GM18870 (cell line): ENCODE data around the gene CCDC8.
"Not testable (repeated sequence)": the region's sequence is repeated elsewhere in the genome, so short reads cannot be mapped to it uniquely, and the experiment has no call there.

Experiments used
- ATAC-seq: cut with Tn5 transposase; IDR thresholded peaks from one replicate; pipeline ENCODE4 v1.9.1; 2021; ENCODE audit warnings: moderate library complexity; ENCODE audit not compliant: unreplicated experiment

Gene CCDC8, protein sequence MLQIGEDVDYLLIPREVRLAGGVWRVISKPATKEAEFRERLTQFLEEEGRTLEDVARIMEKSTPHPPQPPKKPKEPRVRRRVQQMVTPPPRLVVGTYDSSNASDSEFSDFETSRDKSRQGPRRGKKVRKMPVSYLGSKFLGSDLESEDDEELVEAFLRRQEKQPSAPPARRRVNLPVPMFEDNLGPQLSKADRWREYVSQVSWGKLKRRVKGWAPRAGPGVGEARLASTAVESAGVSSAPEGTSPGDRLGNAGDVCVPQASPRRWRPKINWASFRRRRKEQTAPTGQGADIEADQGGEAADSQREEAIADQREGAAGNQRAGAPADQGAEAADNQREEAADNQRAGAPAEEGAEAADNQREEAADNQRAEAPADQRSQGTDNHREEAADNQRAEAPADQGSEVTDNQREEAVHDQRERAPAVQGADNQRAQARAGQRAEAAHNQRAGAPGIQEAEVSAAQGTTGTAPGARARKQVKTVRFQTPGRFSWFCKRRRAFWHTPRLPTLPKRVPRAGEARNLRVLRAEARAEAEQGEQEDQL

GRCh38 chr19:46413262-46414031, at the start of gene CCDC8:
TSS of gene CCDC8 (minus strand) at chr19:46413564. CDS start at chr19:46412810, 754 bp downstream.
- no peak for ATAC-seq

DNA sequence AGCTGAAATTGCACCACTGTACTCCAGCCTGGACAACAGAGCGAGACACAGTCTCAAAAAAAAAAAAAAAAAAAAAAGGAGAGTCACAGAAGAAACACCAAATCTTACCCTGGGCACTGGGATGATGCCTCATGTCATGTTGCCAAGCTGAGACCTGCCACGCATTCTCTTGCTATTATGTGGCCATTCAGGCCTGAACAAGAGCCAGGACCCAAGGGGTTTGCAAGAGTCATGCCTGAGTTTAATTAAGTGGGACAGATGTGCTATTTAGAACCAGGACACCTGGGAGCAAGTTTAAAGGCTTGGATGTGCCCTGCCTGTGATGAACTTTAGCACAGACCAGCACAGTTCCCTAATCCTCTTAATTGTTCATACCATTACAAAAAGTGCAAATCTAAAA, 48.2 kb upstream of the CCDC8 start:
- no peak for ATAC-seq

- no peak for ATAC-seq
These were observed 47.6 kb upstream of the CCDC8 start for GRCh38 chr19:46460981-46461380.

- no peak for ATAC-seq
These were observed 46.7 kb upstream of the CCDC8 start for GRCh38 chr19:46460055-46460454.

- ATAC-seq = no peak
These were observed 43.6 kb upstream of the CCDC8 start for GRCh38 chr19:46456930-46457329.

DNA sequence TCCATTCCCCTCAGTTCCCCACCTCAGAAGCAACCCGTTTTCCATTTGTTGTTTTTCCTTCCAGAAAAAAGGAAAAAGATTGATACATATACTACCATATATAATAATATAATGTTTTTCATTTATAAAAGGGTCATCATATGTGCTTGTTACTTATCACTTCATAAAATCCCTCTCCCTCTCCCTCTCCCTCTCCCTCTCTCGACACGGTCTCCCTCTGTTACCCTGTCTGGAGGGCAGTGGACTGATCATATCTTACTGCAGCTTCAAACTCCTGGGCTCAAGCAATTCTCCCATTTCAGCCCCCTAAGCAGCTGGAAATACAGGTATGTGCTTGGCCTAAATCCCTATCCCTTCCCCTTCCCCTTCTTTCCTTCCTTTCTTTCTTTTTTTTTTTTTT, 40.9 kb upstream of the CCDC8 start:
- no peak for ATAC-seq

DNA sequence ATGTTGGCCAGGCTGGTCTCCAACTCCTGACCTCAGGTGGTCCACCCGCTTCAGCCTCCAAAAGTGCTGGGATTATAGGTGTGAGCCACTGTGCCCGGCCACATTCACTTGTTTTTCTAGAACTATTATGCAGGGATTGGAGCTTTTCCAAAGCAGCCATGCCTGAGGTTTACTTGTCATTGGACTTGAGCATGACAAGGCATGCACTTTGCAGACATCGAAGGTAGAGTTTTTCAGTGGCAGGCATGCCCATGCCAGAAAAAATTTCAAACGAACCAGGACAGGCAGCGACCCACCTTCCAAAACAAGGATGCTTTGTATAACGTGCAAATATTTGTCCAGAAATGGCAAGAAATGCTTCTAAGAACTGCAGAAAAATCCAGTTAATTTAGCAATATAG, 40.3 kb upstream of the CCDC8 start:
- no peak for ATAC-seq

GRCh38 chr19:46452186-46452585, 38.8 kb upstream of the CCDC8 start:
- ATAC-seq = no peak

DNA sequence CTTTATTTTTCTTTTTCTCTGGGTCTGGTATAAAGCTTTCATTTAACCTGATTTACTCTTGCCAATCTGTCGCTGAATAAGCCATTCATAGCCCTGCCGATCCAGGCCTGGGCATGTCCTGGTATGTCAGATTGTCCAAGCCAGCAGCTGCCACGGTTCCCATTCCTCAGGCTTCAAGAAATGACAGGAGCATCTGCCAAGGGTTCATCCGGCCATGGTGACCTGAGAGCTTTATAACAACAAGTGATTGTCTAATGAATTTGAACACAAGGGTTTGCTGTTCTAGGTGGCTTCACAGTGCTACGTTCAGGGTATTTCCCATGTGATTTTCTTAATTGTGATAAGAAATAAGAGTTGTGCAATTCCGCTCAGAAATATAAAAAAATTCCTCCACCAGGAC, 38.0 kb upstream of the CCDC8 start:
- no peak for ATAC-seq

DNA sequence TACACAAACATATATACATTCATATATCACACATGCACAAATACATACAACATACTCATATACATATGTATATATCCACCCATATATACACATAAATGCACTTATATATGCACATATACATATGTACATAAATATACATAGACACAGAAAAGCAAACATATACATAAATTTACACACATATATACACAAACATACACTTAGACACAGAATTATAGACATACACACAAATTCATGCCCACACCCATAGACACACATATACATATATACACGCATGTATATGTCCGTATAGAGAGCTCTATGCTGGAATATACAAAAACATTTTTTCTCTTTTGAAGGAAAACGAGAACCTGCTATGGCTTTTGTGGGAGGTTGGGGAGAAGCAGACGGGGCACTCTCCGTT, 37.4 kb upstream of the CCDC8 start:
- no peak for ATAC-seq

DNA sequence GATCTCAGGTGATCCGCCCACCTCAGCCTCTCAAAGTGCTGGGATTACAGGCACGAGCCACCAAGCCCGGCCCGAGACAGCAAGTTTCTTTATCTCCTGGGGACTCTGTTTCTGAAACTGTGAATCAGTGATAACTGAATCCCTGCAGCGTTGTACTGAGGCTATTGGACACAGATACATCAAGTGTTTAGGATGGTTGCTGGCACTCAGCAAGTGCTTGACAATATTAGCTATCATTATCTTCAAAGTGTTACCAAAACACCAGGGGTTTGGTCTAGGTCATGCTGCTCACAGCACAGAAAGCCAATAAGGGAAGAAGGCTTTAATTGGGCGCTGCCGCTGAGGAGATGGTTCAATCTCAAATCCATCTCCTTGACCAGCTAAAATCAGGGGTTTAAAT, 35.9 kb upstream of the CCDC8 start:
- no peak for ATAC-seq

GRCh38 chr19:46448601-46449000, 35.2 kb upstream of the CCDC8 start:
- no peak for ATAC-seq

GRCh38 chr19:46447824-46448223, 34.5 kb upstream of the CCDC8 start:
- no peak for ATAC-seq

- no peak for ATAC-seq
These were observed 33.6 kb upstream of the CCDC8 start for GRCh38 chr19:46447006-46447405.

- no peak for ATAC-seq
These were observed 32.7 kb upstream of the CCDC8 start for GRCh38 chr19:46446021-46446420.

GRCh38 chr19:46442808-46443450, 29.6 kb upstream of the CCDC8 start:
- no peak for ATAC-seq

- ATAC-seq = no peak
These were observed 28.5 kb upstream of the CCDC8 start for GRCh38 chr19:46441866-46442265.

DNA sequence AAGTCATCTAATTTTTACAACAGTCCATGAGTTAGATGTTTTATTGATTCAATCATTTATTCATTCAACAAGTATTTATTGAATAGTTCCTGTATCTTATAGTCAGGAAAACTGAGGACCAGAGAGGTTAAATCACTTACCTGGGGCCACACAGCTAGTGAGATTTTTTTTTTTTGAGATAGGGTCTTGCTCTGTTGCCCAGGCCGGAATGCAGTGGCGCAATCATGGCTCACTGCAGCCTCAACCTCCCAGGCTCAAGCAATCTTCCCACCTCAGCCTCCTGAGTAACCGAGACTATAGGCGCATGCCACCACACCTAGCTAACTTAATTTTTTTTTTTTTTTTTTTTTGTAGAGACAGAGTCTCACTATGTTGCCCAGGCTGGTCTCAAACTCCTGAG, 22.3 kb upstream of the CCDC8 start:
- ATAC-seq = not testable (repeated sequence)

GRCh38 chr19:46435009-46435408, 21.6 kb upstream of the CCDC8 start:
- ATAC-seq = no peak

DNA sequence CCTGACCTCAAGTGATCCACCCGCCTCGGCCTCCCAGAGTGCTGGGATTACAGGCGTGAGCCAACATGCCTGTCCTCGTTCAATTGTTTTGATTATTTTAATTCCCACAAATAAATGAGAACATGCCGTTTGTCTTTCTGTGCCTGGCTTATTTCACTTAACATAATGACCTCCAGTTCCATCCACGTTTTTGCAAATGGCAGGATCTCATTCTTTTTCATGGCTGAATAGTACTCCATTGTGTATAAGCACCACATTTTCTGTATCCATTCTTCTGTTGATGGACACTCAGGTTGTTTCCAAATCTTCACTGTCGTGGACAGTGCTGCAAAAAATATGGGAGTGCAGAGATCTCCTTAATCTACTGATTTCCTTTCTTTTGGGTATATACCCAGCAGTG, 20.1 kb upstream of the CCDC8 start:
- not testable (repeated sequence) for ATAC-seq

DNA sequence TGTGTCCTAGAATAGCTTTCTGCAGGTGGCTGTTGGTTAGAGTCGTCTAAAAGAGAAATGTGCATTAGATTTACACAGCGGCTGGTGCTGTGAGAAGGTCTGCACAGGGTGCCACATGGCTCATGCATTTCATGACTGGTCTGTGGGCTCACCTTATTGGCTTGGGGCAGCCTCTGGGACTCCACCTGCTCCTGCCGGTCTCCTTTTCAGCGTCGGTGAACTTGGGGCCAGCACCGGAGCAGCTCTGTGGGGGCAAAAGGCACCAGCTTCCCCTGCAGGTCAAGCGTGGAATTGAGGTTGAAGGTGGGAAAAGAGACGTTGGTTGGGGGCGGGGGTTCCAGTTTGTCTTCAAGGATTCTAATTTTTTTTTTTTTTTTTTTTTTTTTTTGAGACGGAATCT, 18.5 kb upstream of the CCDC8 start:
- no peak for ATAC-seq

DNA sequence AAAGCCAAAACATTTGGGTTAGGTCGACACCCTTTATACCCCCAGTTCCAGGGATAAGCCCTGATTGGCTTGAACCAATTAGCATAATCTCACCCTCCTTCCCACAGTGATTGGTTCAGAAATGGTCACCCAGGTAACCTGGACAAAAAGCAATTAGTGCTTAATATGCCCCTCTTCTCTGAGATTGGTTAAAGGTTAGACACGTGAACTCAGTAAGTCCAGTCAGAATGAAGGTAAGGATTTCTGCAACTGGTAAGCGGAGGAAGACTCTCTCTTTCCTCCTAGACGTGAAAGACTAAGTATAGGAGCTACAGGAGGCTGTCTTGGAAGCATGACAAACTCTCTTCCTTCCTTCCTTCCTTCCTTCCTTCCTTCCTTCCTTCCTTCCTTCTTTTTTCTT, 16.6 kb upstream of the CCDC8 start:
- ATAC-seq = no peak
